Sigmoid colon (tissue), 4 donors: Measurements from ENCODE around the gene SVBP.

ENCODE experiments used
- CTCF ChIP-seq, 4 experiments: fragments of 450-650 bp in 3 of 4; fragments of 200-600 bp in 1 of 4; IDR thresholded peaks; one replicate each; pipeline ENCODE4 v1.5.1; 2016 to 2019; ENCODE audit warnings: antibody characterized with exemption in 4 of 4, mild to moderate bottlenecking in 3 of 4, moderate library complexity in 2 of 4
- EP300 ChIP-seq, 4 donors: sonication (generic); formaldehyde crosslinking; IDR thresholded peaks; one replicate each; pipeline ENCODE4 v1.6.1; 2017; ENCODE audit warnings: antibody characterized with exemption in 4 of 4
- POLR2A ChIP-seq, 2 donors: fragments of 450-650 bp; IDR thresholded peaks; one replicate each; pipeline ENCODE4 v1.6.1; 2016; ENCODE audit warnings: antibody characterized with exemption in 2 of 2, mild to moderate bottlenecking in 2 of 2, moderate library complexity in 2 of 2
- POLR2AphosphoS5 ChIP-seq, 4 donors: sonication (generic); formaldehyde crosslinking; IDR thresholded peaks; one replicate each; pipeline ENCODE4 v1.6.1; 2017; ENCODE audit warnings: antibody characterized with exemption in 4 of 4

GRCh38 chr1:42845193-42845592 is 28.0 kb upstream of the SVBP start:
- TF ChIP-seq CTCF (IDR thresholded peaks at IDR 0.05) (no peak), POLR2AphosphoS5 (IDR thresholded peaks at IDR 0.05) (no peak), POLR2A (IDR thresholded peaks at IDR 0.05) (no peak), EP300 (IDR thresholded peaks at IDR 0.05) (no peak)
